ENCODE measurements around the gene SSH2.
"Not testable (repeated sequence)": the region's sequence is repeated elsewhere in the genome, so short reads cannot be mapped to it uniquely, and the experiment has no call there.

SSH2 gene

GRCh38 chr17:29874931-29875596, 55.0 kb downstream of the SSH2 start:
- no peak for DNase-seq

GRCh38 chr17:29874358-29874757, 55.7 kb downstream of the SSH2 start:
- not testable (repeated sequence) for DNase-seq

GRCh38 chr17:29873476-29873875, 56.6 kb downstream of the SSH2 start:
- no peak for DNase-seq

GRCh38 chr17:29870836-29871465, 59.1 kb downstream of the SSH2 start:
- DNase-seq, result no peak

GRCh38 chr17:29867643-29868181, 62.3 kb downstream of the SSH2 start:
- no peak for DNase-seq

GRCh38 chr17:29866746-29867404, 63.2 kb downstream of the SSH2 start:
- no peak for DNase-seq

- DNase-seq, result no peak
These were observed 65.4 kb downstream of the SSH2 start for GRCh38 chr17:29864615-29865014.

- not testable (repeated sequence) for DNase-seq
These were observed 65.9 kb downstream of the SSH2 start for GRCh38 chr17:29864123-29864522.

- DNase-seq, result no peak
These were observed 67.1 kb downstream of the SSH2 start for GRCh38 chr17:29862951-29863350.

- no peak for DNase-seq
These were observed 67.9 kb downstream of the SSH2 start for GRCh38 chr17:29862127-29862526.

- not testable (repeated sequence) for DNase-seq
These were observed 70.6 kb downstream of the SSH2 start for GRCh38 chr17:29859445-29859844.

- DNase-seq, result no peak
These were observed 72.2 kb downstream of the SSH2 start for GRCh38 chr17:29857823-29858222.

- not testable (repeated sequence) for DNase-seq
These were observed 72.9 kb downstream of the SSH2 start for GRCh38 chr17:29857105-29857504.

- DNase-seq, result peak; percentile 75
These were observed 74.3 kb downstream of the SSH2 start for GRCh38 chr17:29855686-29856085.

- no peak for DNase-seq
These were observed 81.3 kb downstream of the SSH2 start for GRCh38 chr17:29848737-29849136.

- DNase-seq, result no peak
These were observed 82.3 kb downstream of the SSH2 start for GRCh38 chr17:29847527-29848400.

GRCh38 chr17:29847118-29847517, 82.9 kb downstream of the SSH2 start:
- no peak for DNase-seq

GRCh38 chr17:29846298-29846697, 83.7 kb downstream of the SSH2 start:
- DNase-seq, result no peak

GRCh38 chr17:29844339-29845048, 85.5 kb downstream of the SSH2 start:
- peak; percentile 18 for DNase-seq

GRCh38 chr17:29840884-29841283, 89.1 kb downstream of the SSH2 start:
- peak; percentile 13 for DNase-seq

- no peak for DNase-seq
These were observed 90.4 kb downstream of the SSH2 start for GRCh38 chr17:29839656-29840055.

- peak; percentile 36 for DNase-seq
These were observed 91.1 kb downstream of the SSH2 start for GRCh38 chr17:29838961-29839360.

All from fibroblast of skin of abdomen (primary cell).